ENCODE results near the gene KLF3.

Gene KLF3

DNA sequence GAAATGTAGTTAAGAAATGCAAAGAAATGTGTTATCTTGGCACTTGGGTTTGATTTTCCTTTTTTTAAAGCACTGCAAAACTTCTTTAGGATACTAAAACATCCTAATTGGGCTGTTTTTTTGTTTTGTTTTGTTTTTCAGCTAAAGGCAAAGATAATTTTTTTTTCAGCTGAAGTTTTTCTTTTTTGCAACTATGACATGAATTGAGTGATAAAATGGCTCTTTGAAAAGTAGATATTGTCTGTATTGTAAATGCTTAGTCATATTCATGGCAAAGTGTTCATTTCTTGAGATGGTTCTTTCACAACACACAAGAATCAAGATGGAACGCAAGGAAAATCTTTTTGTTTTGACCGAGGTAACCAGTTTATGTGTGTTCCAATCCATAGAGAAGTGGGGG, 35.1 kb downstream of the KLF3 start:
- DNase-seq = no peak

DNA sequence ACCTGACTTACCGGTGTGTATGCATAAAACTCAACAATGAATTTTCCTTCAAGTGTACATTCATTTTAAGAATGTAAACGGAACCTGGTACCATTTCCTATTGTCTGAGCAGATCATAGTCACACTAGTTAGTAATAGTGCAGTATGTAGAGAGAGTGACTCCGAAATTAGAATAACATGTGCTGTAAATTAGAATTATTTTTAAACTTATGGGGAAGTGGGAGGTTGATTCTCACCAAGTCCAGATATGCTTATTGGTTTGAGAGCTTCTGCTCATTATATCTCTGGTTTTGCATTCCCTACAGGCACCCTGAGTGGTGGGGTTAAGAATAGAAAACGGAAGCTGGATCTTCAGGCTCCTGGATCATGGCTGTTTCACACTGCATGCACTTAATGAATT, 39.6 kb downstream of the KLF3 start:
- no peak for DNase-seq

DNA sequence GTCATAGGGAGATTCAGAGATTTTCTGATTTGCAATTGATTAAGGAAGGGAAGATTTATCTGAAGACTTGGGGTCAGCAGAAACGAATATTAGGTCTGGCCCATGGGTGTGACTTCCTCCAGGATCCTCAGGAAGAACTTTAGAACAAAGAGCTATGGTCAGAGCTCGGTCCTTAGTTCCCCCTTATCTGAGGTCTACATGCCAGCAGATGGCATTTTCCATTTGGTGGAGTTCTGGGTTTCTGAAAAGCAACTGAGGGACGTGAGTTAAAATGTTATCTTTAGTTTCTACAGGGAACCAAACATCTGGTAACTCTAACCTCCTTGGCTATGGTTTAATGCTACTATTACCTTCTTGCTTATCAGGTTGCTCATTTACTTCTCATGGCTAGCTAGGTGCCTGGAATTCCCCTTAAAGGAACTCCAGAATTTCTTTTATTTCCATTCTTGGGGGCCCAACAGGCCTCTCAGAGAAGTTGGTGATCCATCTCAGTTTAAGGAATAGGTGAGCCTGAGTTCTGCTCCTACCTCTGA, 40.7 kb downstream of the KLF3 start:
- no peak for DNase-seq

DNA sequence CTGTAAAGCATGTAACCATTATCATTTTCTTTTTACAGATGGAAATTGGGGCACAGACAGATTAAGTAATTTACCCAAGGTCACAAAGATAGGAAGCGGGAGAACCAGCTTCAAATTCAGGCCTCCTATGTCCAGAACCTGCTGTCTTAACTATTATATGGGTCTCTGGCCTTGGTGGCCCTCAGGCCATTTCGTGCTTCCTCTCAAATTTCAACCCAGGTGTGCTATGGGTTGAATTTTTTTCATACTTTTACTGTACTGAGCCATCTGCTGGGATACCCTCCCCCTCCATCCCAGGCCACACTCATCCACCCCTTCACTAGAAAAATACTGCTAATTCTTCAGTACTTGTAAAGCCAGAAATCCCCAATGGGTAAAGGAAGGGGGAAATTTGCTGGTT, 42.3 kb downstream of the KLF3 start:
- DNase-seq = no peak

DNA sequence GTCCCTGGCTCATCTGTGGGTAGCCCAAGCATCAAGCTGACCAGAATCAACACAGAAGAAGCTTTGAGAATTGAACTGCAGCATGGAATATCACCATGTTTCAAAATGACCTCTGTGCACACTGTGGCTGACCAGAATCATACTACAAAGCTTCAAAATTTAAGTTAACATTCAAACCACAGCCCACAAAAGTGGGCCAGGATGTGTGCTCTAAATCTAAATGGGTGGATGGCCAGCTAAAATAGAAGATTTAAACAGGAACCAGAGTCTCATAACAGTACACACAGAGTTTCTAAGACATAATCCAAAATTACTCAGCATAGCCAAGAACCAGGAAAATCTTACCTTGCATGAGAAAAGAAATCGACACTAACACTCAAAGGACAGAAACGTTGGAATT, 46.1 kb downstream of the KLF3 start:
- no peak for DNase-seq

DNA sequence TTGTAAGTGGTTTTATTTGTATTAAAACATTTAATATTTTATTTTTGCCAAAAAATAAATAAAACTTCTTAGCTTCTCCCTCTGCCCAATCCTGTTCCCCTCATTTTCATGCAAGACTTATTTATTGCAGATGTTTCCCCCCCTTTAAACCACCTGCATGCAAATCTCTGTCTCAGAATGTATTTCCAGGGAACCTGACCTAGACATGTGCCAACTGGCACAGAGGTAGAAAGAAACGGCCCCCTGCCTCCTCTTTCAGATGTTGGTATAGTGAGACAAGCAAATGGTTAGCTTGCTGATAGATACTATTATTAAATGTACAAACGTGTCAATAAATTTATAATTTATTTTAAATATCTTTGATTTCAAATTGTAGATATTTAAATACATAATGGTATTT, 47.1 kb downstream of the KLF3 start:
- DNase-seq = no peak

DNA sequence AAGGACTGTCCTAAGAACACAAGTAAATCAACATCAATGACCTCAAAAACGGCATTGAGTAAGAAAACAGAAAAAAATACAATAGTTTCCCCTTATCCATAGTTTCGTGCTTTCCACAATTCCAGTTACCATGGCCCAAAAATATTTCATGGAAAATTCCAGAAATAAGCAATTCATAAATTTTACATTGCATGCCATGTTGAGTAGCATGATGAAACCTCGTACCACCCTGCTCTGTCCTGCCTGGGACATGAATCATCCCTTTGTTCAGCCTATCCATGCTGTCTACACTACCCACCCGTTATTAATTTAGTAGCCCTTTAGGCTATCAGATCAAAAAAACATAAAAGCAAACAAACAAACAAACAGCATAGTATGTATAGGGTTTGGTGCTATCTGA, 51.1 kb downstream of the KLF3 start:
- peak; percentile 64 for DNase-seq

DNA sequence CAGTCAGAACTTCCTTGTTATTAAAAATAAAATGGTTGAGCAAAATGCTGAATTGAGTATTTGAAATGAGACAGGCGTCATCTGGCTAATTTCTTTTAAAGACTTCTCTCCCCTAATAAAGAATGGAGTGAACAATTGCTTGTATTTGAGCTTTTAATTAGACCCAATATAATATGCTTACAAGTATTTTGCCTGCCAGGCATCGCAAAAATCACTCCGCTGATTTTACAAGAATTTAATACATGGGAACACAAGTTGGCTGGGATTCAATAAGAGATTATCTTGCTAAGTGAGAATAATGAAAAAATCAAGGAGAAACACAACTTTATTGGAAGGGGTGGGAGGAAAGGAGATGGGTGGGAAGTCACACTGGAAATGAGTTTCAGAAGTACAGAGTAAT, 52.3 kb downstream of the KLF3 start:
- no peak for DNase-seq

DNA sequence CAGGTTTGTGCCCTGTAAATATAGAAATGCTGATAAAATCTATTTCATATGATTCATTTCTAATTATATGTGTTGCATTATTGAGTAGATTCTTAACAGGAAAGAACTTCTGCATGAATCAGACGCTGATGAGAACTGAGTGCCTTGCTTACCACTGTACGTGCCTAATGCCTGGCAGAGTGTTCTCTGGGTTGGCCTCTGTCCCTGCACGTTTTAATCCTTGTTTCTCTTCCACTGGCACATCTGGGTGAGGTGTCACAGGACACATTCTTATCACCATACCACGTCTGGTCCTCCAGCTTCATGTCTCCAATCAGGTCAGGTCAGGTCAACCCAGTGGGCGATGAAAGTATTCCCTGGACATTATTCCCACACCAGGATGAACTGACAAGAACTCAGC, 53.6 kb downstream of the KLF3 start:
- DNase-seq = peak; percentile 66

DNA sequence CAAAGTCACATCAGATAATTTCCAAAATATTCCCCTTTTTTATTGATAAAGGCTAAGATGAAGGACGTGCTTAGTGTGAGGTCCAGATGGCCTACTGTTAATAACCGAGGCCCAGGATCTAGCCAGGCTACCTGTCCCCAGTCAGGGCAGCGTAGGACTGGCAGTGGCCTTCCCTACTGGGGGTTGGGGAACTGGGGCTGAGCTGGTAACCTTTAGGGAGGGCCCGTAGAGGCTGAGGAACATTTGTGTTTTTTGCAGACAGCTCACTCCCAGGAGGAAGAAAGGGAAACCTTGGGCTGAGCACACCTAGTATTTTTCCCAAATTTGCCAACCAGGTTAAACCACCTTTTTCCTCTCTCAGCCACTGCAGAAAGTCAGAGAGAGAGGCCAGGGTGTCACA, 59.1 kb downstream of the KLF3 start:
- no peak for DNase-seq

DNA sequence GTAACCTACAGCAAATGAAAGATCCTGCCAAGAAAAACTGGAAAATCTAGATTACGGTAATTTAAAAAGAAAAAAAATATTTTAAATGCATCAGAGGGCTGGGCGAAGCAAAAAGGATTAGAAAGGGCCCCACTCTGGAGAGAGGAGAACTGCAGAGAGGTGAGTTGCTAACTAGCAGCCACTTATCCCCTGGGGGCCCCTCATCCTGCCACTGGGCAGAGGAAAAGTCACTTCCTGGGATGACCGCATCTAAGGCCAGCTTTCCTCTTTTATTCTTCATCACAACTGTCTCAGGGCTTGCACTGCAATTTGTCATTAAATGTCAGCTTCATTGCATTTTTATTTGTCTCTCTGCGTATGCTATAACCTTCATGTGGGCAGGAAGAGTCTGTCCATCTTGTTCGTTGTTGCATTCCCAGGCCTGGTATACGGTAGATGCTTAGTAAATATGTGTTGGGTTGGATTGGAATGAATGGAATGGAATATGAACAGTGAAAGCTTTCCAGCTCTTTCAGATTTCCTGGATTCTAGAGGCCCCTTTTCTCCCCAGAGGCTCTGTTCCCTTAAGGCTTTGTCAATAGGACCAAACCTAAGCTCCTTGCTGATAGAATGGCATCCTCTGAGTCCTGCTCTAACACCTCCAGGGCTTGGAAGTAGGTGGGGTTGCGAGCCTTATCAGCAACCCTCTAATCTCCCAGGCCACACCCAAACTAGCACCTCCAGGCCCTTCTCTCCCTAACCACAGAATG, 59.9 kb downstream of the KLF3 start:
- DNase-seq = peak; percentile 59

DNA sequence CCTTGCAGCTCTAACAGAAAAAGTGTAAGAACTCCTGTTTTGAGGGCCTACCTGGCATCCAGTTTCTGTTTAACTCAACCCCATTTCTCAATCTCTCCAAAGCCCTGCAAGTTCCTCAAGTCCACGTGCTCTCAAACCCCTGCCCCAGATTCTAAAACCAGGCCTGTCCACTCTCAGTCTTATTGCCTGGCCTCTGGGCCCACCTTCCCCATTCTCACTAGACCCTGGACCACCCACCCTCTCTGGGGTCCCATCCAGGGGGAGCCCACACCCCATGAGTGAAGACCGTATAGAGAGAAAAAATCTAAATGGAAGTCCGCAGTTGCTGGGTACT, 60.4 kb downstream of the KLF3 start:
- DNase-seq = no peak

DNA sequence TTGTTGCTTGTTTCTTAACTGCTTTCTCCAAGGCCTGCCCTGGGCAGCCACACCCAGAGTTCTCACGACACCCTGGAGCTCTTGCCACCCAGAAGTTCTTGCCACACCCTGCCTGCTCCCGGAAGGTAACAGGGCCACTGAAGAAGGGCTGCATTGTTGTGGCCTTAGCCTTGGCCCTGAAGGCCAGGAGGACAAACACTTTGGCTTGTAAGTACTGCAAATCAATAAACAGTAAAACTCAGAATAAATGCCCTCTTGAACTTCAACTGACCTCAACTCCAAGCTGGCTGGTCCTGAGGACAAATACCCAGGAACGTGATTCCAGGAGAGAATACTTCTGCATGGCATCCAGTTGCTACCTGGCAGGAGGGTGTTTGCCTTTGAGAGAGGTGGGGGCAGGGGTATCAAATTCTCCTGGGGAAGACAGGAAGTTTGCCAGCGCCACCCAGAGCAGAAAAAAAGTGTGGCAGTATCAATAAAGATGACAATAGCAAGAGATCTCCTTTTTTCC, 64.7 kb downstream of the KLF3 start:
- no peak for DNase-seq

DNA sequence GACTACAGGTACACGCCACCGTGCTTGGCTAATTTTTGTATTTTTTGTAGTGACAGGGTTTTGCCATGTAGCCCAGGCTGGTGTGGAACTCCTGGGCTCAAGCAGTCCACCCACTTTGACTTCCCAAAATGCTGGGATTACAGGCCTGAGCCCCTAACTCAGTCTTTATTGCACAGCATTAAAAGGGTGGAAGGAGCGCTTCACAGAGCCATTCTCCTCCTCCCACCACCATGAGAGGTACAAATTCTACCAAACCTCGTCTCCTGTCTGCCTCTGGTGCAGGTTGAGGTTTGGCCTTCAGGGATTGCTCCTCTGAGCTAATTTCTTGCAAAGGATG, 66.5 kb downstream of the KLF3 start:
- no peak for DNase-seq

DNA sequence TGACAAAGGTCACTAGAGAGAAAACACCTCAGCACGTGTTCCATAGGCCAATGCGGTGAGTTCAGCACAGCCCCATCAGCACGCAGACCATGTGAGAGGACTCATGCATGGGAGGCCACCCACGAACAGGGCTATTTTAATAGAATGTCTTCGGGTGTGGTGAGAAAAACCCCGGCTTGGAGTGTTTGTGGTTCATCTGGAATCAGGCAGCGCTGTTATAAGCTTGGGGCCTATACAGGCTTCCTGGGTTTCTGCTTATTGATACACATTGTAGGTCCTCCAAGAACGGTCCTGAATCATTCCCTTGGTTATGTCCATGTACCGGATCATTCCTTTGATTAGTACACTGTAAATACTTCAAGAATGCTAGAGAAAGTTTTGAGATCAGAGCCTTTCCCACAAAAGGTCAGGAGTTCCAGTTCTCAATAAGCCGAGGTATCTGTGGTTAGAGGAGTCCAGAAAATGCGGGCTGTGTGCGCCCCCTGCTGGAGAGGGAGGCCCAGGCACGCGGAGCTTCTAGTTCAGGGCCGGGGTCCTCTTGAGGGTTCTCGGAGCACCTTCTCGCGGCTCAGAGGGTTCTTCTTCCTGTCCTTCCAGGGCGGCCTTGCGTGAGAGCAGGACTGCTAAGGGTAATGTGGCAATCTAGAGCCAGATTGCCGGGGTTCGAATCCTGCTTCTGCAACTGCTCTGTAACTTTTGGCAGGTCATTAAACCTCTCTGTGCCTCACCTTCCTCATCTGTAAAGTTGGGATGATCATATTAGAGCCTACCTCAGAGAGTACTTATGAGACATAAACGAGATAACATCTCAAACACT, 67.0 kb downstream of the KLF3 start:
- DNase-seq = peak; percentile 93

DNA sequence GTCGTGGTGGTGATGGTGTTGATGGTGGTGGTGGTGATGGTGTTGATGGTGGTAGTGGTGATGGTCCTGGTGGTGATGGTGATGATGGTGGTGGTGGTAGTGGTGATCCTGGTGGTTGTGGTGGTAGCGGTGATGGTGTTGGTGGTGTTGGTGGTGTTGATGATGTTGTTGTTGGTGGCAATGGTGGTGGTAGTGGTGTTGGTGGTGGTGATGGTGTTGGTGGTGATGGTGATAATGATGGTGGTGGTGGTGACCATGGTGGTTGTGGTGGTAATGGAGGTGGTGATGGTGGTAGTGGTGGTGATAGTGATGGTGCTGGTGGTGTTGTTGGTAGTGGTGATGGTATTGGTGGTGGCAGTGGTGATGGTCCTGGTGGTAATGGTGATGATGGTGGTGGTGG, 69.7 kb downstream of the KLF3 start:
- DNase-seq = no peak

DNA sequence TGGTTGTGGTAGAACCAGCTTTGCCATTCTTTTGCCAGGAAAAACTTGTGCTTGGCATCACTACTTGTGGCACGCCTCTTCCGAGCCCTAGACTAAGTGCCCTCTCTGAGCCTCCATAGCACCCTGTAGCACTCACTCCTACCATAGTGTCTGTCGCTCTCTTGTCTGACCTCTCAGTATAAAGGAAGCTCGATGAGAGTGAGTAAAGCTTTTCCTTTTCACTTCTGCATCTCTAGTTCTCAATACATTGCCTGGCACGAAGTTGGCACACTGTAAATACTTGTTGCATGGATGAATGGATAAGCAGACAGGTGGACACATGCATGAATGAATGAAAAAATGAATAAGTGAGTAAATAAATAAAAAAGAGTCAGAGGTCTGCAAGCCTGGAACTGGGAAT, 70.4 kb downstream of the KLF3 start:
- DNase-seq = no peak

DNA sequence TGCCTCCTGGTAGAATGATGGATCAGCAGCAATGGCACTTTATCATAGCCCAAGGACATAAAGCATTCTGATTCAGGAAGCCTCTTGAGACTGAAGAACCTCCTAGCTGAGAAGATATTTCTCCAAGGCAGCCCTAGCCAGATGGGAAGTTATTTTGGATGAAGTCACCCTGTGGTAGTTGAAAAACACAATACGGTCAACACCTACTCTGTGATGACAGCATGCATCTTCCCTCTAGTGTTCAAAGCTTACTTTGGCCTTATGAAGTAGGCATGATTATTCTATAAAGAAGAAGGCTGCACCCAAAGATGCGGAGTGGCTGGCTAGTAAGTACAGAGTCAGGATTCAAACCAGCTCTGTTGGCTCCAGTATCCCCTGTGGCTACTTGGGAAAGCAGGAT, 70.9 kb downstream of the KLF3 start:
- no peak for DNase-seq

DNA sequence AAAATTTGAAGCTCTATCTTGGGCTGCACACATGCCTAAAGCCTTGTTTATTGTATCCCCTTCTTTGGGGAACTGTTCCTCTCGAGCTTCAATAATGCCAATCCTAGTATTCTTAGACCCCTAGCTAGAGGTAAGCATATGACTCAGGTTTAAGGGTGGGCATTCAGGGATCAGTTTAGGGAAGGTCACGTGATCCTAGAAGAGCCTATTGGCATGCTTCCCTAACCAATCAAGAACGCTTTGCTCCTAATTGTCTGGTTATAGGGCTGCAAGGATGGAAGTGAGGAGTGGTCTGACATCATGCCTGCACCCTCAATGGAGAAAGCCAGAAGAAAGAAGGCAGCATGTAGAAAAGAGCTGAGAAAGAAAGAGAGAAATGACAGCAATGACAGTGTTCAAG, 71.9 kb downstream of the KLF3 start:
- no peak for DNase-seq

DNA sequence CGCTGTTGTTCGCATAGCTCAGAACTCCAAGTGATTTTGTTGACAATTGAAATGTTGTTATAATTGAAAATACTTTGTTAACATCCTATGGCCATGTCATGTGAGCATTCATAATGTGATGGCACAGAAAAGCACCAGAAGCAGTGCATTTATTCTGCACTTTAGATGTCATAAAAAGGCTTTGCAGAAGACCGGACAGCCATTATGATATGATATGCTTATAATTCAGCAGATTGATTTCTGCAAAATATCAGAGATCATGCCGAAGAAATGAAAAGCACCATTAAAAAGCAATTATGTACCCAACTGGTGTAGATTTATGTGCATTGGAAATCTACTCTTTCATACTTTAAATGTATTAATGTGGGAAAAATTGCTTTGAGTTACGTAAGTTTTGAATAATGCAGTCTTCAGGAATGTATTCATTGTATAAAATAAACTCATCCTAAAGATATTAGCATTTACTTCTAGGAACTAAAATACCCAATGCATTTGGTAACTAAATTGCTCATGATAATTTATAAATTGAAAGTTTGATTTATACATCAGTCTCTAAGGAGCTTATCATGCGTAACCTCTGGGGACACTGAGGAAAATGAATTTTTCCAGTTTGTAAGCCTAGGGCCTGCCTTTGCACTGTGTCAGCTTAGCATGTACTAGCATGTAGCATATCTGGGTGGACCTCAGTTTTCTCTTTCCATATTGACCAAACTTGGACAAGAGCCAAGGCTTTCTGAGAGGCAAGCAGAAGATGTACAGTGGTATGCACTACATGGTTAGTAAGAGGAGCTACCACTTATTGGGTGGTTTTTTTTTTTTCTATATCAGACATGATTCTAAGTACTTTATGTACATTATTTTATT, 75.2 kb downstream of the KLF3 start:
- DNase-seq = peak; percentile 19

DNA sequence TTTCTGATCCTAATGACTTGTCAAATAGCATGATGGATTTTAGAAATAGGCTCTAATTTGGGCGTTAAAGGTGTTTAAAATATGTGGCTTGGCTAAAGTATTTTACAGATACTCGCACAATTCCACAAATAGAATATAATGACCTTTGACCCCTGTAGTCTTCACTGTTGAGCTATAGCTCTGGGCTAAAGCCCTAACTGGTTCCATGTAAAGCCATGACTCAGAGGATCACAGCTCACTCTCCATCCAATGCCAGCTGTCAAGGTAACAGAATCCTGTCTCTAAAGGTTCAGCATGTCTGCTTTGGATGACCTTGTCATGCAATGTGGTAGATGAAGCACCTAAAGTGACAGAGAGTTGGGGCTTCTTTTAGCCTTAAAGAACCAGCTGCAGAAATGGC, 76.3 kb downstream of the KLF3 start:
- no peak for DNase-seq

DNA sequence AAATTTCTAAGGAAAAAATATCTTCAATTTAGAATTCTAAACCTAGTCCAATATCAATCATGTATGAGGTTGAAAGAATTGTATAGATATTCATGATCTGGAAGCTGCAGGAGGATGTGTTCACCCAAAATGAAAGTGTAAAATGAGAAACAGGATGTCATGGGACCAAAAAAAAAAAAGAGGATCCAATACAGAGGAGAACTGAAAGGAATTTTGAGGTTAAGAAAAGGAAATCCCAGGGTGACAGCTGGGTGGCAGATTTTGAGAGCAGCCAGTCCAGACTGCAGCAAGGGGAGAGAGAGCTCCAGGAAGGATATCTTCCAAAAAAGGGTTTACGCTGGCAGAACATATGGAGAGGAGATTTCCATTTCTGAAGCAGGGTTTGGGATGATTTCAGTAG, 79.9 kb downstream of the KLF3 start:
- DNase-seq = peak; percentile 20

DNA sequence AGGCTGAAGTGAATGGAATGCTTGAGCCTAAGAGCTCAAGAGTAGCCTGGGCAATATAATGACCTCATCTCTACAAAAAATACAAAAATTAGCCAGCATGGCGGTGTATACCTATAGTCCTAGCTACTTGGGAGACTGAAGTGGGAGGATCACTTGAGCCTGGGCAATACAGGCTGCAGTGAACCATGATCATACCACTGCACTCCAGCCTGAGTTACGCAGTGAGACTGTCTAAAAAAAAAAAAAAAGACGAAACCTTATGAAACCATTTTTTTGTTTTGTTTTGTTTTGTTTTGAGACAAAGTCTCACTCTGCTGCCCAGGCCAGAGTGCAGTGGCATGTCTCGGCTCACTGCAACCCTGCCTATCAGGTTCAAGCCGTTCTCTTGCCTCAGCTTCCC, 81.9 kb downstream of the KLF3 start:
- no peak for DNase-seq

DNA sequence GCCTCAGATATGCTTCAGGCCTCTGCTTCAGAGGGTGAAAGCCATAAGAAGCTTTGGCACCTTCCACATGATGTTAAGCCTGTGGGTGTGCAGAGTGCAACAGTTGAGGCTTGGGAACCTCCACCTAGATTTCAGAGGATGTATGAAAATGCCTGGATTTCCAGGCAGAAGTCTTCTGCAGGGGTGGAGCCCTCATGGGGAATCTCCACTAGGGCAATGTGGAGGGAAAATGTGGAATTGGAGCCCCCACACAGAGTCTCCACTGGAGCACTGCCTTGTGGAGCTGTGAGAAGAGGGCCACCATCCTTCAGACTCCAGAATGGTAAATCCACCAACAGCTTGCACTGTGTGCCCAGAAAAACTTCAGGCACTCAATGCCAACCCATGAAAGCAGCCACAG, 83.6 kb downstream of the KLF3 start:
- DNase-seq = no peak

Data from fibroblast of skin of right biceps (primary cell).